GM12801 (cell line): ENCODE results near the gene RBM45.

Experiments used
- TF ChIP-seq, protein P1 (sequence below): IDR thresholded peaks from one replicate; pipeline ENCODE4 v1.5.1; 2011; ENCODE audit warnings: control low read depth; ENCODE audit not compliant: insufficient read length; ENCODE audit errors: extremely low read depth

Gene RBM45

DNA sequence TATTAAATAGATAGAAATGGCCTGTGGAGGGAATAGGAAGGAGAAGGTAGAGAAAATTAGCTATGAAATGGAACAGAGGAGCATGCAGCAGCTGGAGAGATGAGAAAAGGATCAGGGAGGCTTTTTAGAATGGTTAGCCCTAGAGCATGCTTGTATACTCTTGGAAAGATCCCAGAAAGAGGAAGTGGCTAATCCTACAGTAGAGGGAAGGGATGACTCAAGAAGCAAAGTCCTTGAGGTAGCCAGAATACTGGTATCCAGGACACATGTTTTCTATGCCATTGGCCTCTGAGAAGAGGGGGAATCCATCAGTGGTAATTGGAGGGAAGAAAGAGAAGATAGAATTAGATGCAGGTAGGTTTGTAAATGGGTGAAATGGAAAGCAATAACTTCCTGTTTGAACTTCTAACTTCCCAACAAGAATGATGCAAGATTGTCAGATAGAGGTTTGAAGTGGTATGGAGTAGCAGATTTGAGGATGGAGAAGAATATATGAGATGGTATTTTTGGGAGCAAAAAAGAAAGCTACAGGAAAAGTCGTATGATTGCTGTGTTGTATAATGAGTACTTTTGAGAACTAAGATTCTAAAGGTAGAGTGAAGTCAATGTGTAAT lies 64.9 kb downstream of the RBM45 start:
- TF ChIP-seq, protein P1, sequence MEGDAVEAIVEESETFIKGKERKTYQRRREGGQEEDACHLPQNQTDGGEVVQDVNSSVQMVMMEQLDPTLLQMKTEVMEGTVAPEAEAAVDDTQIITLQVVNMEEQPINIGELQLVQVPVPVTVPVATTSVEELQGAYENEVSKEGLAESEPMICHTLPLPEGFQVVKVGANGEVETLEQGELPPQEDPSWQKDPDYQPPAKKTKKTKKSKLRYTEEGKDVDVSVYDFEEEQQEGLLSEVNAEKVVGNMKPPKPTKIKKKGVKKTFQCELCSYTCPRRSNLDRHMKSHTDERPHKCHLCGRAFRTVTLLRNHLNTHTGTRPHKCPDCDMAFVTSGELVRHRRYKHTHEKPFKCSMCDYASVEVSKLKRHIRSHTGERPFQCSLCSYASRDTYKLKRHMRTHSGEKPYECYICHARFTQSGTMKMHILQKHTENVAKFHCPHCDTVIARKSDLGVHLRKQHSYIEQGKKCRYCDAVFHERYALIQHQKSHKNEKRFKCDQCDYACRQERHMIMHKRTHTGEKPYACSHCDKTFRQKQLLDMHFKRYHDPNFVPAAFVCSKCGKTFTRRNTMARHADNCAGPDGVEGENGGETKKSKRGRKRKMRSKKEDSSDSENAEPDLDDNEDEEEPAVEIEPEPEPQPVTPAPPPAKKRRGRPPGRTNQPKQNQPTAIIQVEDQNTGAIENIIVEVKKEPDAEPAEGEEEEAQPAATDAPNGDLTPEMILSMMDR = no peak
